Spleen (tissue), 11 donors: ENCODE measurements around the gene GRB10. TPM values are rescaled to one million over a fixed set of nuclear protein-coding genes. Genes with fewer than 3 reads are reported as not detected.
"Not testable (repeated sequence)": the region's sequence is repeated elsewhere in the genome, so short reads cannot be mapped to it uniquely, and the experiment has no call there.

ENCODE experiments used
- DNase-seq: peaks from one replicate; pipeline ENCODE4 v3.0.0-alpha.2; 2020
- H3K27ac ChIP-seq, 8 donors: fragments of 200-600 bp; sonication (generic) in 7 of 8; 1 replicate in 4 of 8; 2 replicates in 4 of 8; pipeline versions ENCODE4 v1.5.0 to v1.8.0; 2016 to 2021; ENCODE audit warnings: inconsistent platforms in 4 of 8, mild to moderate bottlenecking in 4 of 8, moderate library complexity in 1 of 8
- H3K27me3 ChIP-seq, 7 donors: fragments of 200-600 bp; sonication (generic) in 6 of 7; replicated peaks in 1 of 7; 1 replicate in 4 of 7; 2 replicates in 3 of 7; pipeline versions ENCODE4 v1.5.0 to v1.8.0; 2016 to 2021; ENCODE audit warnings: inconsistent platforms in 3 of 7, mild to moderate bottlenecking in 1 of 7
- H3K36me3 ChIP-seq, 6 donors: fragments of 200-600 bp; sonication (generic) in 5 of 6; 1 replicate in 4 of 6; 2 replicates in 2 of 6; pipeline versions ENCODE4 v1.5.0 to v1.8.0; 2016 to 2021; ENCODE audit warnings: inconsistent platforms in 2 of 6
- H3K4me1 ChIP-seq, 6 donors: fragments of 200-600 bp; sonication (generic) in 5 of 6; 1 replicate in 3 of 6; 2 replicates in 3 of 6; pipeline versions ENCODE4 v1.5.0 to v1.8.0; 2016 to 2021; ENCODE audit warnings: inconsistent platforms in 3 of 6
- H3K4me3 ChIP-seq, 8 donors: fragments of 200-600 bp; sonication (generic) in 7 of 8; 1 replicate in 4 of 8; 2 replicates in 4 of 8; pipeline versions ENCODE4 v1.5.0 to v1.8.0; 2016 to 2021; ENCODE audit warnings: inconsistent platforms in 4 of 8, mild to moderate bottlenecking in 4 of 8, moderate library complexity in 2 of 8
- H3K9me3 ChIP-seq, 8 donors: fragments of 200-600 bp; sonication (generic) in 7 of 8; 1 replicate in 4 of 8; 2 replicates in 4 of 8; pipeline versions ENCODE4 v1.5.0 to v1.8.0; 2016 to 2021; ENCODE audit warnings: inconsistent platforms in 4 of 8
- POLR2A ChIP-seq, 3 donors: fragments of 450-650 bp; IDR thresholded peaks; one replicate each; pipeline ENCODE4 v1.5.1; 2017; ENCODE audit warnings: antibody characterized with exemption in 3 of 3, mild to moderate bottlenecking in 1 of 3
- POLR2AphosphoS5 ChIP-seq, 3 donors: sonication (generic); formaldehyde crosslinking; IDR thresholded peaks; one replicate each; pipeline ENCODE4 v1.5.1; 2017; ENCODE audit warnings: antibody characterized with exemption in 3 of 3
- WGBS, 5 donors: extraction: QIAGEN DNeasy Blood & Tissue Kit in 3 of 5; methylation state at CpG; one replicate each; pipeline versions ENCODE4 v1.1.5 to v1.1.7; 2013 to 2018; 5-methylcytosine and 5-hydroxymethylcytosine counted together
- intact Hi-C: fragments of 100-400 bp; cut with DNase I; formaldehyde crosslinking; loops from one replicate; pipeline ENCODE4 v1.15.0; 2023; ENCODE audit warnings: low total_unique reads
- polyA plus RNA-seq, 3 donors: library from polyadenylated mRNA; stranded (reverse); fragments of 200-250 nt; gene quantifications; one replicate each; pipeline ENCODE4 v1.2.1, GENCODE V29; 2013
- total RNA-seq, 7 donors: library from RNA; depleted of rRNA in 3 of 7; stranded (reverse); fragments of >200 nt in 3 of 7; fragmentation: NEBNext Ultra II Directional in 4 of 7; extraction: Animal tissue kit (Norgen Biotek cat#: 25700) in 4 of 7; gene quantifications; one replicate each; pipeline versions ENCODE4 v1.1.0 to v1.2.1, GENCODE V29; 2016 to 2021
- TF ChIP-seq, protein P1 (sequence below), 11 experiments: fragments of 200-600 bp in 7 of 11; fragments of 450-650 bp in 4 of 11; sonication (generic) in 4 of 11; IDR thresholded peaks in 8 of 11; conservative IDR thresholded peaks in 3 of 11; 1 replicate in 7 of 11; 2 replicates in 4 of 11; pipeline versions ENCODE4 v1.4.0 to v1.8.0; 2016 to 2021; ENCODE audit warnings: antibody characterized with exemption in 11 of 11, inconsistent platforms in 4 of 11, mild to moderate bottlenecking in 1 of 11
- donor health status: healthy with polysubstance abuse.
- donor health status: DM: no; HTN: no; CAD: no; lungs with moderate emphysema.
- donor health status: DM: no; HTN: no; CAD: no.
- donor health status: Bipolar disorder and iron deficiency.
- donor health status: healthy.
- donor health status: DM: no; HTN: no; CAD: no.
- donor health status: DM: yes; HTN: yes; CAD: no.

Gene GRB10
- total and polyA plus RNA-seq, 10 donors, result 11.3 to 159 (median 115) TPM

DNA sequence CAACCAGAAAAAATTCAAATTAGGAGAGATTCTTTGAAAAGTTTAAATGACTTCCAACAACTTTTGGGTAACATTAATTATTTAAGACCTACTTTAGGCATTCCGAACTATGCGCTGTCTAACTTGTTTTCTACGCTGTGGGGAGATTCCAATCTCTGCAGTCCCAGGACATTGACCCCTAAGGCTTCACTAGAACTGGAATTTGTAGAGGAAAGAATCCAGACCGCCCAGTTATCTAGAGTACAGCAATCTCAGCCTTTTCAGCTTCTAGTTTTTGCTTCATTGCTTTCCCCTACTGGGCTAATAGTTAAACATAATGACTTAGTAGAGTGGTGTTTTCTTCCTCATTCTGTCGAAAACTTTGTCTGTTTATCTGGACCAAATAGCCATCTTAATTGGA, 202.6 kb downstream of the GRB10 start:
- Histone ChIP-seq H3K27ac (no peak overlapping the region), H3K36me3 (no peaks in the 10 kb centered on the region), H3K4me3 (no peak overlapping the region), H3K9me3 (peaks cover 4 to 35% (median 25%) of the 10 kb centered on the region in 8 donors), H3K27me3 (no peaks in the 10 kb centered on the region), H3K4me1 (no peaks in the 10 kb centered on the region)
- WGBS, 5 donors, result 88 to 91% (median 91%) methylated on average over 5 of the region's 5 CpGs
- DNase-seq, result no peak
- TF ChIP-seq POLR2A (IDR thresholded peaks at IDR 0.05) (no peak), POLR2AphosphoS5 (IDR thresholded peaks at IDR 0.05) (no peak)
- TF ChIP-seq, protein P1, sequence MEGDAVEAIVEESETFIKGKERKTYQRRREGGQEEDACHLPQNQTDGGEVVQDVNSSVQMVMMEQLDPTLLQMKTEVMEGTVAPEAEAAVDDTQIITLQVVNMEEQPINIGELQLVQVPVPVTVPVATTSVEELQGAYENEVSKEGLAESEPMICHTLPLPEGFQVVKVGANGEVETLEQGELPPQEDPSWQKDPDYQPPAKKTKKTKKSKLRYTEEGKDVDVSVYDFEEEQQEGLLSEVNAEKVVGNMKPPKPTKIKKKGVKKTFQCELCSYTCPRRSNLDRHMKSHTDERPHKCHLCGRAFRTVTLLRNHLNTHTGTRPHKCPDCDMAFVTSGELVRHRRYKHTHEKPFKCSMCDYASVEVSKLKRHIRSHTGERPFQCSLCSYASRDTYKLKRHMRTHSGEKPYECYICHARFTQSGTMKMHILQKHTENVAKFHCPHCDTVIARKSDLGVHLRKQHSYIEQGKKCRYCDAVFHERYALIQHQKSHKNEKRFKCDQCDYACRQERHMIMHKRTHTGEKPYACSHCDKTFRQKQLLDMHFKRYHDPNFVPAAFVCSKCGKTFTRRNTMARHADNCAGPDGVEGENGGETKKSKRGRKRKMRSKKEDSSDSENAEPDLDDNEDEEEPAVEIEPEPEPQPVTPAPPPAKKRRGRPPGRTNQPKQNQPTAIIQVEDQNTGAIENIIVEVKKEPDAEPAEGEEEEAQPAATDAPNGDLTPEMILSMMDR (IDR thresholded peaks at IDR 0.05 in 8 of 11, conservative IDR thresholded peaks at IDR 0.05 in 3 of 11), result no peak
- intact Hi-C loops, result no loop called here

DNA sequence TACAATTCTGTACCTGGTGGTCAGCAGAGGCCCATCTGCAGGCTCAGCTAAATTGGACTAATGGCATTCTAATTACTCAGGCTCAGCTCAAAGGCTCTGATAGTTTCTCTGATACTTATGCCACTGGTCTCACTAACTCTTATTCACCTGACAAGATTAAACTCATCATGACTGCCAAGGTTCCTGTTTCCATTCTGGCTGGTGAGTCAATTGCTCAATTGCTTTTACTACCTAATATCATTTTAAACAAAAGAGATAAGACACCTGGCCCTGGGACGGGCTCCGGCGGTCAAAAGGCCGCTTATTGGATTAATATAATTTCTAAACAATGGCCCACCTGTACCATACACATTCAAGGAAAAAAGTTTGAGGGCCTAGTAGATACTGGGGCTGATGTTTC, 204.6 kb downstream of the GRB10 start:
- H3K27me3 ChIP-seq, H3K4me3 ChIP-seq, DNase-seq, H3K36me3 ChIP-seq, H3K4me1 ChIP-seq, H3K27ac ChIP-seq, intact Hi-C loops: not testable (repeated sequence)
- peaks cover 0 to 20% (median 12%) of the 10 kb centered on the region in 8 donors for H3K9me3 ChIP-seq
- WGBS, 5 donors, result 74 to 94% (median 90%) methylated on average over 4 of the region's 4 CpGs

DNA sequence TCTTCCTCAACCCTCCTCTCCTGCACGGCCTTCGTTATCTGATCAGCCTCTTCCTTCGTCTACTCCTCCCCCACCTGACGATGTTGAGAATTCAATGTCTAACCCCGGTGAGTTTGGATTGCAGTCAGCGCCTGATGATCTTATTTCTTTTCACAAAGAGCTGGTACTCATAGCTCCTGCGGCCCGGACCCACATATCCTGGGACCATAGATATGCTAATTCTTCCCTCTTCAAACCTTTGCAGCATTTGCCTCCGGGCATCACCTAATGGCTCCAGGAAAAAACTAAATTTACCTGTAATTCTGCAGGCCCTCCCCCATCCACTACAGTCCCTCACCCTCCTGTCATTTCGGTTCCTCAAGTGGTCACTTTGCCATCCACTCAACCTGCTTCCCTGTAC, 205.1 kb downstream of the GRB10 start:
- no peak overlapping the region for H3K4me3 ChIP-seq
- intact Hi-C loops, result no loop called here
- WGBS, 5 donors, result 85 to 97% (median 94%) methylated on average over 10 of the region's 10 CpGs
- H3K4me1 ChIP-seq, result no peaks in the 10 kb centered on the region
- H3K36me3 ChIP-seq, result no peaks in the 10 kb centered on the region
- no peak for TF ChIP-seq POLR2A (IDR thresholded peaks at IDR 0.05)
- no peak for TF ChIP-seq POLR2AphosphoS5 (IDR thresholded peaks at IDR 0.05)
- TF ChIP-seq, protein P1 (IDR thresholded peaks at IDR 0.05 in 8 of 11, conservative IDR thresholded peaks at IDR 0.05 in 3 of 11), result no peak
- no peak overlapping the region for H3K27ac ChIP-seq
- DNase-seq, result no peak
- no peaks in the 10 kb centered on the region for H3K27me3 ChIP-seq
- H3K9me3 ChIP-seq, result peaks cover 0 to 15% (median 7%) of the 10 kb centered on the region in 8 donors

DNA sequence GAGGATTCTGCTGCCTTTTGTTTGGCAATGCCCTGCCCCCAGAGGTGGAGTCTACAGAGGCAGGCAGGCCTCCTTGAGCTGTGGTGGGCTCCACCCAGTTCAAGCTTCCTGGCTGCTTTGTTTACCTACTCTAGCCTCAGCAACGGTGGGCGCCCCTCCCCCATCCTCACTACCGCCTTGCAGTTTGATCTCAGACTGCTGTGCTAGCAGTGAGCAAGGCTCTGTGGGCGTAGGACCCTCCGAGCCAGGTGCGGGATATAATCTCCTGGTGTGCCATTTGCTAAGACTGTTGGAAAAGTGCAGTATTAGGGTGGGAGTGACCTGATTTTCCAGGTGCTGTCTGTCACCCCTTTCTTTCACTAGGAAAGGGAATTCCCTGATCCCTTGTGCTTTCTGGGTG, 206.3 kb downstream of the GRB10 start:
- H3K9me3 ChIP-seq, DNase-seq, H3K27me3 ChIP-seq, H3K36me3 ChIP-seq, H3K4me3 ChIP-seq, intact Hi-C loops, H3K4me1 ChIP-seq, H3K27ac ChIP-seq: not testable (repeated sequence)
- WGBS, 5 donors, result 69 to 77% (median 75%) methylated on average over 6 of the region's 6 CpGs

DNA sequence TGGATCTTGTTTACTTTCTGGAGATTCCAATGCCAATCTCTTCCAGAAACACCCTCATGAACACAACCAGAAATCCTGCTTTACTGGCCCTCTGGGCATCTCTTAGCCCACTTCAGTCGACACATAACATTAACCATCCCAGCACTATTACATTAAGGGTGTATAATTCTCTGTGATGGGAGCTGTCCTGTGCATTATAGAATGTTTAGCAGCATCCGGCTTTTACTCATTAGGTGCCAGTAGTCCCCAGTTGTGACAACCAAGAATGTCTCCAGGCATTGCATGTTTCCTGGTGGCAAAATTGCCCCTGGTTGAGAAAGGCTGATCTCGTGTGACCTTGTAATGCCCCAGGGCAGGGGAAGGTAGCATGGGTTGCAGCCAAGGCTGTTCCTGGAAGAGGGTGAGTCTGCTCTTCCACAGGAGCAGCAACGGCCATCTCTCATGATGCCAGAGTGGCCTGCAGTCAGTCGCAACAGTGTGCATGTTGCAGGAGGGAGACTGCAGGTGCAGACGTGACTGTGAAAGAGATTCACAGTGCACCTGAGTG, 214.9 kb downstream of the GRB10 start:
- no peak for TF ChIP-seq POLR2AphosphoS5 (IDR thresholded peaks at IDR 0.05)
- TF ChIP-seq, protein P1 (IDR thresholded peaks at IDR 0.05 in 8 of 11, conservative IDR thresholded peaks at IDR 0.05 in 3 of 11), result no peak
- TF ChIP-seq POLR2A (IDR thresholded peaks at IDR 0.05), result no peak
- Histone ChIP-seq H3K9me3 (peaks cover 0 to 16% (median 11%) of the 10 kb centered on the region in 8 donors), H3K36me3 (no peaks in the 10 kb centered on the region), H3K4me3 (no peak overlapping the region), H3K4me1 (no peaks in the 10 kb centered on the region), H3K27ac (no peak overlapping the region), H3K27me3 (no peaks in the 10 kb centered on the region)
- no peak for DNase-seq
- intact Hi-C loops, result no loop called here
- WGBS, 5 donors, result 70 to 90% (median 78%) methylated on average over 6 of the region's 6 CpGs
